Measurements from ENCODE around the gene POTEF. TPM values are rescaled to one million over a fixed set of nuclear protein-coding genes. Genes with fewer than 3 reads are reported as not detected.
"Not testable (repeated sequence)": the region's sequence is repeated elsewhere in the genome, so short reads cannot be mapped to it uniquely, and the experiment has no call there.

The POTEF gene
- total and polyA plus RNA-seq, 2 experiments from 2014 or later = 1.1 to 3.0 TPM

DNA sequence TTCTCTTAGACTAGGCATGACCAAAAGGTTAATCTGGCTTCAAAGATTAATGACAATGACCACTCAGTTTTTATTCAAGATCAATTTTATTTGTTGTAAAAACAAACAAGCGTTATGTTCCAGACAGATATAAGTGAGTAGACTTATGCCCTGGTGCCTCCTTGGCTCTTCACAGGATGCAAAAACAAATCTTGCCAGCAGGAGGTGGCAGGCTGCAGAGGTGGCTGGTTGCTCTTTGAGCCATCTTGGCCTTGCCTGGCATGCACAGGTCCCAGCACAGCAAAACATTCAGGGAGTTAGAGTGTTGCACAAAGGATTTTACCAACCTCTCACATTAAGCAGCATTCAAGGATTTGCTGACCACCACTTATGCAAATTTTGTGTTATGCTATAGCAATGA, 103.1 kb downstream of the POTEF start:
- H3K27me3 ChIP-seq (ENCODE audit: insufficient read depth); H2AFZ ChIP-seq; H3K27ac ChIP-seq (ENCODE audit: low read depth); H3K79me2 ChIP-seq (replicated peaks; ENCODE audit: insufficient read depth); H4K20me1 ChIP-seq (replicated peaks; ENCODE audit: insufficient read depth); H3K27me3 Mint-ChIP-seq (ENCODE audit: insufficient read depth, low read depth, poor library complexity); H3K4me3 ChIP-seq; H3F3A ChIP-seq (replicated peaks; ENCODE audit: low read depth); H3K4me3 Mint-ChIP-seq; H3K27ac Mint-ChIP-seq; H3K4me1 ChIP-seq (ENCODE audit: insufficient read depth); H3K4me1 Mint-ChIP-seq; H3K36me3 Mint-ChIP-seq (ENCODE audit: low read depth); H3K9me3 Mint-ChIP-seq; H3K4me2 ChIP-seq; H3K9me2 ChIP-seq (ENCODE audit: insufficient read depth); H3K36me3 ChIP-seq (ENCODE audit: insufficient read depth): not testable (repeated sequence)
- DNase-seq (ENCODE audit: low spot score) (peak; percentile 53), ATAC-seq (0 out of 3 replicates have a peak, but pooled peaks have one; percentile 22)
- TF ChIP-seq, protein P1, sequence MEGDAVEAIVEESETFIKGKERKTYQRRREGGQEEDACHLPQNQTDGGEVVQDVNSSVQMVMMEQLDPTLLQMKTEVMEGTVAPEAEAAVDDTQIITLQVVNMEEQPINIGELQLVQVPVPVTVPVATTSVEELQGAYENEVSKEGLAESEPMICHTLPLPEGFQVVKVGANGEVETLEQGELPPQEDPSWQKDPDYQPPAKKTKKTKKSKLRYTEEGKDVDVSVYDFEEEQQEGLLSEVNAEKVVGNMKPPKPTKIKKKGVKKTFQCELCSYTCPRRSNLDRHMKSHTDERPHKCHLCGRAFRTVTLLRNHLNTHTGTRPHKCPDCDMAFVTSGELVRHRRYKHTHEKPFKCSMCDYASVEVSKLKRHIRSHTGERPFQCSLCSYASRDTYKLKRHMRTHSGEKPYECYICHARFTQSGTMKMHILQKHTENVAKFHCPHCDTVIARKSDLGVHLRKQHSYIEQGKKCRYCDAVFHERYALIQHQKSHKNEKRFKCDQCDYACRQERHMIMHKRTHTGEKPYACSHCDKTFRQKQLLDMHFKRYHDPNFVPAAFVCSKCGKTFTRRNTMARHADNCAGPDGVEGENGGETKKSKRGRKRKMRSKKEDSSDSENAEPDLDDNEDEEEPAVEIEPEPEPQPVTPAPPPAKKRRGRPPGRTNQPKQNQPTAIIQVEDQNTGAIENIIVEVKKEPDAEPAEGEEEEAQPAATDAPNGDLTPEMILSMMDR (conservative IDR thresholded peaks at IDR 0.05; ENCODE audit: low read depth in 2 of 2) = peak; percentile 10 to 60; a peak in 2 of 4 replicates

Small RNA genes within 50 kb of the gene (small RNA-seq; reads per million reads assigned to genes)
- gene AC018865.2 (ENCODE audit: low replicate concordance) (not detected), gene RNU6-1049P (ENCODE audit: low replicate concordance) (not detected)

Other genes starting within 250 kb of the POTEF start
- gene RAB6C, start 149.6 kb downstream of the POTEF start, total RNA-seq (2014; rRNA removed; shearing (Covaris generic)) = not detected in 2 replicates
- 0.07 TPM in 1 of 2 replicates, not detected in the other for gene RAB6C, start 149.6 kb downstream of the POTEF start, polyA plus RNA-seq (2016; fragmentation: Nextera tagmentation; extraction: Ambion mirVana)
- gene CCDC74B, start 15.9 kb upstream of the POTEF start, total RNA-seq (2014; rRNA removed; shearing (Covaris generic)) = 22.1 and 34.5 TPM in 2 replicates
- gene CCDC74B, start 15.9 kb upstream of the POTEF start, polyA plus RNA-seq (2016; fragmentation: Nextera tagmentation; extraction: Ambion mirVana) = 15.1 and 16.4 TPM in 2 replicates
- gene SMPD4, start 52.4 kb upstream of the POTEF start, total RNA-seq (2014; rRNA removed; shearing (Covaris generic)) = 87.5 and 98.6 TPM in 2 replicates
- 43.5 and 44.2 TPM in 2 replicates for gene SMPD4, start 52.4 kb upstream of the POTEF start, polyA plus RNA-seq (2016; fragmentation: Nextera tagmentation; extraction: Ambion mirVana)
- gene MZT2B, start 53.0 kb upstream of the POTEF start, total RNA-seq (2014; rRNA removed; shearing (Covaris generic)) = 60.0 and 70.9 TPM in 2 replicates
- 233 and 263 TPM in 2 replicates for gene MZT2B, start 53.0 kb upstream of the POTEF start, polyA plus RNA-seq (2016; fragmentation: Nextera tagmentation; extraction: Ambion mirVana)
- 0.21 and 0.66 TPM in 2 replicates for gene TUBA3E, start 69.2 kb upstream of the POTEF start, total RNA-seq (2014; rRNA removed; shearing (Covaris generic))
- 0.31 TPM in 1 of 2 replicates, not detected in the other for gene TUBA3E, start 69.2 kb upstream of the POTEF start, polyA plus RNA-seq (2016; fragmentation: Nextera tagmentation; extraction: Ambion mirVana)
- gene IMP4, start 213.7 kb upstream of the POTEF start, total RNA-seq (2014; rRNA removed; shearing (Covaris generic)) = 113 and 147 TPM in 2 replicates
- 87.8 and 88.6 TPM in 2 replicates for gene IMP4, start 213.7 kb upstream of the POTEF start, polyA plus RNA-seq (2016; fragmentation: Nextera tagmentation; extraction: Ambion mirVana)
- gene PTPN18, start 226.8 kb upstream of the POTEF start, total RNA-seq (2014; rRNA removed; shearing (Covaris generic)) = 9.8 and 10.9 TPM in 2 replicates
- gene PTPN18, start 226.8 kb upstream of the POTEF start, polyA plus RNA-seq (2016; fragmentation: Nextera tagmentation; extraction: Ambion mirVana) = 8.7 and 10.1 TPM in 2 replicates